ENCODE results near the gene SHROOM3. TPM values are rescaled to one million over a fixed set of nuclear protein-coding genes. Genes with fewer than 3 reads are reported as not detected.

The SHROOM3 gene
- total RNA-seq, 1 donor from 2014 or later, result 0.05 TPM

DNA sequence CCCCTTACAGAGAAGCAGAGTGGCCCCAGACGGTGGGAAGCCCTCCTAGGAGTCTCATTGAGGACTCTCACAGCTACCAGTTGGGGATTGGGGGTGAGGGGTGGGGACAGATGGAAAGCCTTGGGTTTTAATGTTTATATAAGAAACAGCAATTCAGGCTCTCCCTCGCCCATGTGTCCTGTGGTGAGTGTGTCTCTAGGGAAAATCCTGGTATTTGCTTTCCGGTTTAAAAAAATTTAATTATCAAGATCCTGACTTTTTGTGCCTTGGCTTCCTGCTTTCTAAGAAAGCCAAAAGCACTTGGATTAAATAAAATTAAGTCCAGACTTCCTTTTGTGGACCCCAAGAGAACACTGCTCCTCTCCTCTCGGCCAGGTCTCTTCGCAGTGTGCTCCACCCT is 369.1 kb downstream of the SHROOM3 start:
- no peaks in the 10 kb centered on the region for H3K4me1 Mint-ChIP-seq
- H3K36me3 Mint-ChIP-seq (ENCODE audit: low read depth), result no peaks in the 10 kb centered on the region
- H3K9me3 Mint-ChIP-seq, result peaks cover 8% of the 10 kb centered on the region
- no peak overlapping the region for H3K27ac Mint-ChIP-seq
- peaks cover 11% of the 10 kb centered on the region for H3K27me3 Mint-ChIP-seq
- DNase-seq, result no peak
- H3K4me3 Mint-ChIP-seq, result no peak overlapping the region
- intact Hi-C loops (cut with micrococcal nuclease), result no loop called here

DNA sequence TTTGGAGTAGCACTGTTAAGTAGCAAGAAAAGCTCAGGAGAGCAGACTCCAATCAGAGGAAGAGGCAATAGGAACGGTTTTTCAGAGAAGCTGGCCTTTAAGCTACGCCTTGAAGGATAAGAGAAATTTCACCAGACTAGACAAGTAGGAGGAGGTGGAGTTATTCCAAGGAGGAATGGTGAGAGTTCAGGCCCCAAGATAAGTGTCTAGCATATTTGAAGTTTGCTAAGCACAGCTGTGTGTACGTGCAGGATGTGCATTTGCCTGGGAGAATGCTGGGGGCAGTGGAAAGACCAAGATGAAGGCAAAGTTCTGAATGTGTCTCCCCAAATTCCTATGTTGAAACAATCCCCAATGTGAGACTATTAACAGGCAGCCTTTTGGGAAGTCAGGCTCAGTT is 371.3 kb downstream of the SHROOM3 start:
- Mint-ChIP-seq H3K4me1 (no peaks in the 10 kb centered on the region), H3K4me3 (no peak overlapping the region)

DNA sequence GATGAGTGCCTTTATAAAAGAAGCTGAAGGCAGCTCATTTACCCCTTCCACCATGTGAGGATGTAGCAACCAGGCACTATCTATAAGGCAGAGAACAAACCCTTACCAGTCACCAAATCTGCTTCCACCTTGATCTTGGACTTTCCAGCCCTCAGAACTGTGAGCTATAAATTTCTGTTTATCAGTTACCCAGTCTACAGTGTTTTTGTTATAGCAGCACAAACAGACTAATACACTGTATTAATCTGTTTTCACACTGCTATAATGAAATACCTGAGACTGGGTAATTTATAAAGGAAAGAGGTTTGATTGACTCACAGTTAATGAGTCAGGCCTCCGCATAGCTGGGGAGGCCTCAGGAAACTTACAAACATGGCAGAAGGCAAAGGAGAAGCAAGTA is 371.7 kb downstream of the SHROOM3 start:
- Mint-ChIP-seq H3K9me3 (peaks cover 8% of the 10 kb centered on the region), H3K4me3 (no peak overlapping the region), H3K4me1 (no peaks in the 10 kb centered on the region), H3K36me3 (ENCODE audit: low read depth) (no peaks in the 10 kb centered on the region), H3K27me3 (peaks cover 7% of the 10 kb centered on the region), H3K27ac (no peak overlapping the region)
- intact Hi-C loops (cut with micrococcal nuclease), result no loop called here
- DNase-seq, result no peak

More for the DNA sequence above, 371.3 kb downstream of the SHROOM3 start:
- H3K27ac Mint-ChIP-seq, result no peak overlapping the region
- intact Hi-C loops (cut with micrococcal nuclease), result no loop called here
- no peak for DNase-seq
- no peaks in the 10 kb centered on the region for H3K36me3 Mint-ChIP-seq (ENCODE audit: low read depth)
- H3K27me3 Mint-ChIP-seq, result peaks cover 7% of the 10 kb centered on the region
- peaks cover 8% of the 10 kb centered on the region for H3K9me3 Mint-ChIP-seq

DNA sequence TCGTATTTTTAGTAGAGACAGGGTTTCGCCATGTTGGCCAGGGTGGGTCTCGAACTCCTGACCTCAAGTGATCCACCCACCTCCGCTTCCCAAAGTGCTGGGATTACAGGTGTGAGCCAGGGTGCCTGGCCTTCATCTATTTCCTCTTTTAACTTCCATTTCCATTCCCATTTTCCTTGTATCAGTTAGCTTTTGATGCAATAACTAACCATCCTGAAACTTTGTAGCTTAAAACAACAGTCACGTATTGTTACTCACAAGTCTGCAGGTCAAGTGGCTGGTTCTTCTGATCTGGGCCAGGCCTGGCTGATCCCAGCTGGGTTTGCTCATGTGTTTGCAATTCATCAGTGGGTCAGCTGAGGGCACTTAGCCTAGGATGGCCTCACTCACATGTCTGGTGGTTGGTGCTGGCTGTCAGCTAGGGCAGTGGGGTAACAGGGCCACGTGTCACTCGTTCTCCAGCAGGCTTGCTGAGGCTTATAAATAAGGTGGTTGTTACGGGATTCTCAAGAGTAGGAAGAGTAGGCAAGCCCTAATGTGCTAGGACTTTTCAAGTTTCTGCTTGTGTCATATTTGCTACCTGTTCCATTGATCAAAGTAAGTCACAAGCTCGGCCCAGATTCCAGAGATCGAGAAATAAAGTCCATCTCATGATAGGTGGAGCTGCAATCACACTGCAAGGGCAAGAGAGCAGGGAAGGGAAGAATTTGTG is 374.7 kb downstream of the SHROOM3 start:
- Mint-ChIP-seq H3K4me1 (no peaks in the 10 kb centered on the region), H3K36me3 (ENCODE audit: low read depth) (no peaks in the 10 kb centered on the region), H3K9me3 (peaks cover 8% of the 10 kb centered on the region), H3K4me3 (no peak overlapping the region), H3K27ac (no peak overlapping the region), H3K27me3 (peaks cover 4% of the 10 kb centered on the region)
- intact Hi-C loops (cut with micrococcal nuclease), result no loop called here
- DNase-seq, result no peak

DNA sequence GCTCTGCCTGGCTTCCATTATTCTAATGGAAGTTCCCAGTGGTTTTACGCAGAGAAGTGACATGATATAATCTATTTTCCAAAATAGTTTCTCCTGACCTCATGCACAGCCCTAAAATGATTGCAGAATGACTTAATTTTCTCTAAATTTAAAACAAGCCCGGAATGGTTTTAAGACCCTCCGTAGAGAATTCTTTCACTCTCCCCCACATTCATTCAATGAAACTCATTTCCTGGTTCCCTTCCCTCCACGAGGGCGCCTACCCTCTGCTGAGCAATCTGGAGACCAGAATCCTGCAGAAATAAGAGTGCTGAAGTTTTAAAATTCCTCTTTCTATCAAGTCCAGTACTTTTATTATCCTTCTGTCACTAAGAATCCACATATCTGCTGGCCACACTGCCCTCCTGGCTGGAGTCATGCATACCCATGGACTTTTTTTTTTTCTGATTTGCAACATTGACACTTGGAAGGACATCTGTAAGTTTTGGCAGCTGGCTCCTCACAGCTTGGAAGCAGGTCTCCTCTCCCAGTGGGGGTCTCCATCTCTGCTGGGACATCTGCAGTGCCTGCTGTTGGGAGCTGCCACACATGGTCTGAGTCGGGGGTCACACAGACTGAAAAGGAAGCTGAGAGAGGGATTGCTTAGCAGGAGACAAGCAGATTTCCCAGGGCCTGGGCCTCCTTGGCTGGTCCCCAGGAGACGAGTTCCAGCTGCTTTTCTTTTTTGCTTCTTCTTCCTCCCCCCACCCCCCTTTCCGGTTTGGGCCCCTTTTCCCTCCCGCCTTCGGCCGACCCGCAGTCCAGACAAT is 376.8 kb downstream of the SHROOM3 start:
- Mint-ChIP-seq H3K27me3 (peaks cover 4% of the 10 kb centered on the region), H3K4me1 (no peaks in the 10 kb centered on the region), H3K27ac (no peak overlapping the region), H3K36me3 (ENCODE audit: low read depth) (no peaks in the 10 kb centered on the region), H3K4me3 (no peak overlapping the region), H3K9me3 (peaks cover 12% of the 10 kb centered on the region)
- intact Hi-C loops (cut with micrococcal nuclease), result no loop called here
- DNase-seq, result no peak

DNA sequence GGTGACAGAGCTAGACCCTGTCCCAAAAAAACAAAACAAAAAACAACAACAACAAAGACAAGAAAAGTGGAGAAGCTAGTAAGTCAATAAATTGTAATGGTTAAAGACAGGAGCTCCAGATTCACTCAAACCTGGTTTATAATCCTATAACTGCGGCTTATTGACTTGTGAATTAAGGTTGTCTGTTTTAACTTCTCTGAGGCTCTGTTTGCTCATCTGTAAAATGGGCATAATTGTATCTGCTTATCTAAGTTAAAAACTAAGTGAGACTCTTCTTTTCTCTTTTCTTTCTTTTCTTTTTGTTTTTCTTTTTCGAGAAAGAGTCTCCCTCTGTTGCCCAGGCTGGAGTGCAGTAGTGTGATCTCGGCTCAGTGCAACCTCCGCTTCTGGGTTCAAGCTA is 378.0 kb downstream of the SHROOM3 start:
- peaks cover 12% of the 10 kb centered on the region for H3K9me3 Mint-ChIP-seq
- no peaks in the 10 kb centered on the region for H3K36me3 Mint-ChIP-seq (ENCODE audit: low read depth)
- no peak overlapping the region for H3K27ac Mint-ChIP-seq
- no peak overlapping the region for H3K4me3 Mint-ChIP-seq
- no peaks in the 10 kb centered on the region for H3K4me1 Mint-ChIP-seq
- DNase-seq, result no peak
- peaks cover 9% of the 10 kb centered on the region for H3K27me3 Mint-ChIP-seq
- intact Hi-C loops (cut with micrococcal nuclease), result no loop called here

DNA sequence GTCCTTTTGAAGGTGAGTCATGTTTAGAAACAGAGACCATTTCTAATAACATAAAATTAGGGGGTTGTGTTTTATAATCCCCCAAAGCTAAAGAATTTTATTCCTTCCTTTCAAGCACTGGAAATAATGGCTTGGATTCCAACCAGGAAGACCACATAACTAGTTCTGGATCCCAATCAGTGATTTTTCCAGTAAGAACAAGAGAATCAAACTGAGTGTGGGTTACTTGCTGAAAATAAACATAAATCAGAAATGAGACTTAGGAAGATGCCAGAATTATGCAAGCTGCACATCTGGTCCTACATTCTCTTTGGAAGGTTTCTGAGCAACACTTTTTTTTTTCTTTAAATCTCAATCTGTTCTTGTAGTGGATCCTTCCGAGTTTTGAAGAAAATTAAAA is 386.6 kb downstream of the SHROOM3 start:
- intact Hi-C loops (cut with micrococcal nuclease), result no loop called here
- Mint-ChIP-seq H3K27me3 (peaks cover 15% of the 10 kb centered on the region), H3K4me3 (no peak overlapping the region), H3K4me1 (no peaks in the 10 kb centered on the region), H3K9me3 (no peaks in the 10 kb centered on the region), H3K27ac (no peak overlapping the region), H3K36me3 (ENCODE audit: low read depth) (no peaks in the 10 kb centered on the region)
- DNase-seq, result no peak

DNA sequence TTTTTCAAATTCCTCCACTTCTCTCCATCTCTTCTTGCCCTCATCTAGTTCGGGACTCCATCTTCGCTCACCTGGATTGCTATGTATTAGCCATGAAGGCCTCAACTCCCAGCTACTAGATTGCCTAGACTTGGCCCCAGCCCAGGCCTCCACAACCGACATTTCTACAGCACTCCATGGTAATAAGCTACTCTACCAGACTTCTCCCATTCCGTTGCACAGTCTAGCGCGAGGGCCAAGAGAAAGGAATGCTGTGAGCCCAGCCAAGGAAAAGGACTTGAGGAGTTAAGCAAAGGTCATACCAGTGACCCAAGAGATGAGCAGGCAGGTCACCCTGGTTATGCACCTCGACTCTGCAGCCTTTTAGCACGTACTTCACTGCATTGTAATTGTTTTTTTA is 387.3 kb downstream of the SHROOM3 start:
- no peaks in the 10 kb centered on the region for H3K4me1 Mint-ChIP-seq

DNA sequence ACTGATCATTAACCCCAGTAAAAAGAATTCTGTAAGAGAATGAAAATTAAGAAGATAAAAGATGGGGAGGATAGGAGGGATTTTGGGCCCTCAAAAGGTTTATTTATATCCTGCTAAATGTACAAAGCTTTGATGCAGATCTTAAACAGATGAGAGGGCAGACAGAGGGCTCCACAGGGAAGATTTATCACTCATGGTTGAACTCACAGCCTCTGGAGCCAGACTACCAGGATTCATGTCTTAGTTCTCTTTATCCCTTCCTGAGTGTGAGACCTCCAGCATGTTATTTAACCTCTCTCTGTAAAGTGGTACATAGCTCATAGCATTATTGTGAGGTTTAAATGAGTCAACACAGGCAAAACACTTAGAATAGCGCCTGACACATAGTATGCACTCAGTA is 388.5 kb downstream of the SHROOM3 start:
- Mint-ChIP-seq H3K9me3 (no peaks in the 10 kb centered on the region), H3K27me3 (peaks cover 6% of the 10 kb centered on the region), H3K36me3 (ENCODE audit: low read depth) (no peaks in the 10 kb centered on the region), H3K27ac (no peak overlapping the region), H3K4me3 (no peak overlapping the region), H3K4me1 (no peaks in the 10 kb centered on the region)
- DNase-seq, result no peak
- intact Hi-C loops (cut with micrococcal nuclease), result no loop called here

More for the DNA sequence above, 387.3 kb downstream of the SHROOM3 start:
- no peaks in the 10 kb centered on the region for H3K36me3 Mint-ChIP-seq (ENCODE audit: low read depth)
- H3K27ac Mint-ChIP-seq, result no peak overlapping the region
- H3K27me3 Mint-ChIP-seq, result peaks cover 12% of the 10 kb centered on the region
- H3K9me3 Mint-ChIP-seq, result no peaks in the 10 kb centered on the region
- no peak overlapping the region for H3K4me3 Mint-ChIP-seq
- intact Hi-C loops (cut with micrococcal nuclease), result no loop called here
- no peak for DNase-seq

DNA sequence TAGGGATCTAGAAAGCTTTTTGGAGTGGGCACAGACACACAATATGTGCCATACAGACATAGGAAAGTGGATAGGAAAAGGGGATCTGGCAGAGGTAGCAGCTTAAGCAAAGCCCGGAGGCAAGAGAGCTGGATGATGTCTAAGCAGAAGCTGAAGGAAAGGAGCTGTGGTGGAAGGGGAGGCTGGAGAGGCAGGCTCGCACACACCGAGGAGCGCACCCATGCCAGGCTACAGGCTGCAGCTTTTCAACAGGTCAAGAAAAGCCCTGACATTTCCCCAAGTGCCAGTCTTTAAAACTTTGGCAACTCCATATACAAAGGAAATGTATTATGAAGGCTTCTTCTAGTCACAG is 395.6 kb downstream of the SHROOM3 start:
- Mint-ChIP-seq H3K27ac (no peak overlapping the region), H3K27me3 (no peaks in the 10 kb centered on the region), H3K4me1 (no peaks in the 10 kb centered on the region), H3K9me3 (no peaks in the 10 kb centered on the region), H3K4me3 (no peak overlapping the region), H3K36me3 (ENCODE audit: low read depth) (no peaks in the 10 kb centered on the region)
- no peak for DNase-seq
- intact Hi-C loops (cut with micrococcal nuclease), result no loop called here

DNA sequence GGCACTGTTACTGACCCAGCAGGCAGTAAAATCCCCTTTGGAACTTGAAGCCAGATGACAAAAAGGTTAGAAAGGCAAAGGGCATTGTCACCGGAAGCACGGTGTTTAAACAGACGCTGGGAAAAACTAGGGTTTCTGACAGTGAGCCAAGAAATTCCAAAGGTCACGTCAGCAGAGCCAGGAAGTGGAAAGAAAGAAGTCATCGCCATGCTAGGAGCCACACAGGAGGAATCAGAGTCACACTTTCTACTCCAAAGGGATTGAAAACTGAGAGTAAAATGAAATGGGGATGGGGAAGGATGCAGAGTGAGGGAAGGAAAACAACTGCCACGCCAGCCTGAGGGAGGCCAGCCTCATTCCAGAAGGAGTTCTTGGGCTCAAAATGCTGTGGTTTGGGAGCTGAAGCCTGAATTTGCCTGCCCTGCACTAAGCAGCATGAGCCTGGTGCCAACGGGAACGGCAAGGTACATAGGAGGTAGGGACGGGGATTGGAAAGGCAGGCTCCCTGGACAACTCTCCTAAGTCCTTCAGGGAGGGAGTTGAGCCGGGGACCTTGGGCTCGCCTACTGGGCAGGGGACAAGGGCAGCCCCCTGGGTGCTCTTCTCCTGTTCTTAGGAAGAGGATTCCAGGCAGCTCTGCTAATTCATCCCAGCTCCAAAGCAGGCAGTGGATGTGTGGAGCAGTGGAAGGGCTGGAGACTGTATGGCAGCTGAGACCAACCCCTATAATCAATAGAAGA is 396.1 kb downstream of the SHROOM3 start:
- no peaks in the 10 kb centered on the region for H3K27me3 Mint-ChIP-seq
- H3K27ac Mint-ChIP-seq, result no peak overlapping the region
- DNase-seq, result no peak
- H3K36me3 Mint-ChIP-seq (ENCODE audit: low read depth), result no peaks in the 10 kb centered on the region
- H3K4me1 Mint-ChIP-seq, result no peaks in the 10 kb centered on the region
- intact Hi-C loops (cut with micrococcal nuclease), result no loop called here
- no peaks in the 10 kb centered on the region for H3K9me3 Mint-ChIP-seq
- no peak overlapping the region for H3K4me3 Mint-ChIP-seq

DNA sequence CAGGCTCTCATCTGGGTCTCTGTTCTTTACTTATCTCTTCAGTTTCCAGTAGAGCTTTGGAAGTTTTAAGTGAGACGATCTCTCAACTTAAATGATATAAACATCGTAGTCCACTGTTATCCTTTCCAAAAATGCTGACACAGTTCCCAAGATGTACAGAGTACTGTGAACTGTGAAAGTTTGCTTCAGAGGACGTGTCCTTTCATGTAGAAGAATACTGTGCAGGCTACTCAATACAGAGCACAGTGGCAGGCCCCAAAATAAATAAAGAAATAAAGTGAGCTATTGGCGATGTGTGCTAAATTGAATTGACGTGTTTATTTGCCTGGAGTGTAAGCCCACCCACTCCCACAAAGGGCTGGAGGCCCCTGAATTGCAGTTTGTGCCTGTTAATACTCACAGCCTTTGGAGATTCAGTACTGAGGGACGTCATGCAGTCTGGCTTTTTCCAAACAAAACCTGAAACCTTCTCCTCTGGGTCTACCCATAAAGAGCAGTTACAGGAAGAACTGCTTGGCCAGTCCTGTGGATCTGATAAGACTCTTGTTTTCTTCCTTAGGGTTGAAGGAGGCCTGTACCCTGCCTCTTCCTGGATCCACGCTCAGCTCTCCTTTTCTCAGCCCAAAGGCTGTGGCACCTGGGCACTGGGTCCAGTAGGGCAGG is 396.8 kb downstream of the SHROOM3 start:
- Mint-ChIP-seq H3K36me3 (ENCODE audit: low read depth) (no peaks in the 10 kb centered on the region), H3K4me1 (no peaks in the 10 kb centered on the region), H3K9me3 (no peaks in the 10 kb centered on the region), H3K4me3 (no peak overlapping the region), H3K27ac (no peak overlapping the region), H3K27me3 (no peaks in the 10 kb centered on the region)
- intact Hi-C loops (cut with micrococcal nuclease), result no loop called here
- no peak for DNase-seq

Measured in activated CD4-positive, alpha-beta T cell treated with anti-CD3 and anti-CD28 coated beads, Interleukin-2, amount 10 ng/mL, durations not matched to agents 24 days and 14 days (primary cell).